Measurements from ENCODE around the gene MYL5.
"Not testable (repeated sequence)": the region's sequence is repeated elsewhere in the genome, so short reads cannot be mapped to it uniquely, and the experiment has no call there.

DNA sequence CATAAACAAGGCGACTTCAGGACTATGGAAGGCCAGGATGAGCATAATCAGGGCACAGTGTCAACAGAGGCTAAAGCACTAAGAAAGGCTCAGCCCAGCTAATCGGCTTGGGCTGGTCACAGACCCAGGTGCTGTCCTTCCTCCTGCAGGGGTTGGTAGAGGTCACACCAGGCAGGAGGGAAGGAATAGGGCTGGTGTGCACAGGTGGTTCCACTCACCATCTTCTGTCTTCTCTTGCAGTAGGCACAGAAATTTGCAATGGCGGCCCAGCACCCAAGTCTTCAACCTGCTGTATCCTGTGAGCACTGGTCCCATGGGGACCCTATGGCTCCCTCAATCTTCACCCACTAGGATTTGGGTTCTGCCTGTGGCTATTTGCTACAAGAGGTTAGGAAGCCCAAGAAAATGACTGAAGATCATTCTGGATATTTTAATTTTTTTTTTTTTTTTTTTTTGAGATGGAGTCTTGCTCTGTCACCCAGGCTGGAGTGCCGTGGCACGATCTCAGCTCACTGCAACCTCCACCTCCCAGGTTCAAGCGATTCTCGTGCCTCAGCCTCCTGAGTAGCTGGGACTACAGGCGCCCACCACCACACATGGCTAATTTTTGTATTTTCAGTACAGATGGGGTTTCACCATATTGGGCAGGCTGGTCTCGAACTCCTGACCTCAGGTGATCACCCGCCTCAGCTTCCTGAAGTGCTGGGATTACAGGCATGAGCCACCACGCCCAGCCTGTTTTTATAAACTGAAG, 4.4 kb upstream of the MYL5 start:
- TF ChIP-seq, protein P1, sequence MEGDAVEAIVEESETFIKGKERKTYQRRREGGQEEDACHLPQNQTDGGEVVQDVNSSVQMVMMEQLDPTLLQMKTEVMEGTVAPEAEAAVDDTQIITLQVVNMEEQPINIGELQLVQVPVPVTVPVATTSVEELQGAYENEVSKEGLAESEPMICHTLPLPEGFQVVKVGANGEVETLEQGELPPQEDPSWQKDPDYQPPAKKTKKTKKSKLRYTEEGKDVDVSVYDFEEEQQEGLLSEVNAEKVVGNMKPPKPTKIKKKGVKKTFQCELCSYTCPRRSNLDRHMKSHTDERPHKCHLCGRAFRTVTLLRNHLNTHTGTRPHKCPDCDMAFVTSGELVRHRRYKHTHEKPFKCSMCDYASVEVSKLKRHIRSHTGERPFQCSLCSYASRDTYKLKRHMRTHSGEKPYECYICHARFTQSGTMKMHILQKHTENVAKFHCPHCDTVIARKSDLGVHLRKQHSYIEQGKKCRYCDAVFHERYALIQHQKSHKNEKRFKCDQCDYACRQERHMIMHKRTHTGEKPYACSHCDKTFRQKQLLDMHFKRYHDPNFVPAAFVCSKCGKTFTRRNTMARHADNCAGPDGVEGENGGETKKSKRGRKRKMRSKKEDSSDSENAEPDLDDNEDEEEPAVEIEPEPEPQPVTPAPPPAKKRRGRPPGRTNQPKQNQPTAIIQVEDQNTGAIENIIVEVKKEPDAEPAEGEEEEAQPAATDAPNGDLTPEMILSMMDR (conservative IDR thresholded peaks at IDR 0.05 in 1 of 2, IDR thresholded peaks at IDR 0.05 in 1 of 2; ENCODE audit: low read depth in 1 of 2, low read length in 2 of 2), result not testable (repeated sequence)
- TF ChIP-seq EZH2 (IDR thresholded peaks at IDR 0.05; ENCODE audit: low read length, missing control alignments), result not testable (repeated sequence)
